Measurements from ENCODE around the gene CEL. TPM values are rescaled to one million over a fixed set of nuclear protein-coding genes. Genes with fewer than 3 reads are reported as not detected.

CEL gene
- total and polyA plus RNA-seq, 10 donors, result 0.46 to 5.3 (median 0.72) TPM; not detected in 2

- H3K36me3 ChIP-seq, result peaks cover 12 to 86% (median 79%) of the 10 kb centered on the region in 6 donors
- TF ChIP-seq POLR2AphosphoS5 (IDR thresholded peaks at IDR 0.05), result no peak
- TF ChIP-seq POLR2A (IDR thresholded peaks at IDR 0.05), result no peak
- TF ChIP-seq CTCF (IDR thresholded peaks at IDR 0.05 in 8 of 11, conservative IDR thresholded peaks at IDR 0.05 in 3 of 11), result no peak
- no peak overlapping the region for H3K27ac ChIP-seq
- H3K4me1 ChIP-seq, result peaks cover 0 to 16% (median 6%) of the 10 kb centered on the region in 6 donors
- peak; percentile 69 for DNase-seq
- intact Hi-C loops (cut with DNase I; ENCODE audit: low total_unique reads), result no loop called here
- H3K27me3 ChIP-seq (replicated peaks in 1 of 7), result no peaks in the 10 kb centered on the region
- WGBS, 5 donors, result 86 to 98% (median 97%) methylated on average over 5 to 12 of the region's 12 CpGs
- H3K9me3 ChIP-seq, result peaks cover 0 to 25% (median 20%) of the 10 kb centered on the region in 8 donors
- H3K4me3 ChIP-seq, result no peak overlapping the region
Observed at GRCh38 chr9:133099726-133100505, 38.1 kb downstream of the CEL start.

GRCh38 chr9:133100506-133101355, 39.0 kb downstream of the CEL start:
- intact Hi-C loops (cut with DNase I; ENCODE audit: low total_unique reads), result no loop called here
- TF ChIP-seq POLR2A (IDR thresholded peaks at IDR 0.05), result no peak
- no peak for TF ChIP-seq POLR2AphosphoS5 (IDR thresholded peaks at IDR 0.05)
- TF ChIP-seq CTCF (IDR thresholded peaks at IDR 0.05 in 8 of 11, conservative IDR thresholded peaks at IDR 0.05 in 3 of 11), result no peak
- WGBS, 5 donors, result 85 to 96% (median 92%) methylated on average over 9 to 13 of the region's 13 CpGs

GRCh38 chr9:133101356-133102189, 39.8 kb downstream of the CEL start:
- TF ChIP-seq CTCF (IDR thresholded peaks at IDR 0.05 in 8 of 11, conservative IDR thresholded peaks at IDR 0.05 in 3 of 11) (no peak), POLR2AphosphoS5 (IDR thresholded peaks at IDR 0.05) (peak in 1 of 3 donors; percentile 36), POLR2A (IDR thresholded peaks at IDR 0.05) (no peak)

More at GRCh38 chr9:133100506-133101355, 39.0 kb downstream of the CEL start:
- no peaks in the 10 kb centered on the region for H3K27me3 ChIP-seq (replicated peaks in 1 of 7)
- H3K9me3 ChIP-seq, result peaks cover 0 to 17% (median 13%) of the 10 kb centered on the region in 8 donors
- H3K36me3 ChIP-seq, result peaks cover 12 to 94% (median 85%) of the 10 kb centered on the region in 6 donors
- peak; percentile 54 for DNase-seq
- H3K27ac ChIP-seq, result no peak overlapping the region
- H3K4me1 ChIP-seq, result peaks cover 0 to 16% (median 6%) of the 10 kb centered on the region in 6 donors
- H3K4me3 ChIP-seq, result no peak overlapping the region

More at GRCh38 chr9:133101356-133102189, 39.8 kb downstream of the CEL start:
- Histone ChIP-seq H3K4me1 (peaks cover 0 to 16% (median 6%) of the 10 kb centered on the region in 6 donors), H3K27me3 (replicated peaks in 1 of 7) (no peaks in the 10 kb centered on the region), H3K9me3 (peaks cover 0 to 8% (median 5%) of the 10 kb centered on the region in 8 donors), H3K4me3 (no peak overlapping the region), H3K36me3 (peaks cover 18 to 99% (median 93%) of the 10 kb centered on the region in 6 donors), H3K27ac (no peak overlapping the region)
- DNase-seq, result peak; percentile 74
- intact Hi-C loops (cut with DNase I; ENCODE audit: low total_unique reads), result loop anchor here (2.0 kb wide), 1 partner anchor 43 kb away; no protein-coding TSS in a partner anchor
- WGBS, 5 donors, result 94 to 98% (median 96%) methylated on average over 29 to 32 of the region's 32 CpGs

All from spleen (tissue), 11 donors.